ENCODE measurements around the gene TRAF3IP1. TPM values are rescaled to one million over a fixed set of nuclear protein-coding genes. Genes with fewer than 3 reads are reported as not detected.
"Not testable (repeated sequence)": the region's sequence is repeated elsewhere in the genome, so short reads cannot be mapped to it uniquely, and the experiment has no call there.

The TRAF3IP1 gene
- total RNA-seq: 3.5 TPM

DNA sequence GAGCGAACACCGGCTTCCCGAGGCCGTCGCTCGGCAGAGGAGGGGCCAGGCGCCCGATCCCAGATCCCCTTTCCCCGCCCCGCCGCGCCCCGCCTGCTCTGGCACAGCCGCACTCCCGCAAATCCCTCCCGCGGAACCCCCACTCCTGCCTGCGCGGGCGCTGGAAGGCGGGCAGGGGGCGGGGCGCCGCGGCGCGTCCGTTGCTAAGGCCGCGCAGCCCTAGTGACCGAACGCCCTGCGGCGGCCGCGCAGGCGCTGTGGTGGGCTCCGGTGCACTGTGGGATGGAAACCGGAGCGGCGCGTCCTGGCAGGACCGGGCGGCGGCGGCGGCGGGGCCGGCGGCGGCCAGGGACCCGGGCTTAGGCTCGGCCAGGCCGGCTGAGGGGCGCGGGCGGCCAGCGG, at the start of gene TRAF3IP1:
TRAF3IP1 (plus strand) TSS at position 273 of the 402 bp plus-strand sequence. CDS start 145 bp downstream, outside the sequence.
- Histone ChIP-seq H3K4me1 (ENCODE audit: insufficient read depth, low read length) (peaks cover 15% of the 10 kb centered on the region), H3K9me3 (ENCODE audit: low read depth, low read length) (no peaks in the 10 kb centered on the region), H3K4me3 (ENCODE audit: low read length) (peak within 1 kb of the TSS; percentile 50), H3K27me3 (ENCODE audit: insufficient read depth, low read length) (peaks cover 3% of the 10 kb centered on the region)

DNA sequence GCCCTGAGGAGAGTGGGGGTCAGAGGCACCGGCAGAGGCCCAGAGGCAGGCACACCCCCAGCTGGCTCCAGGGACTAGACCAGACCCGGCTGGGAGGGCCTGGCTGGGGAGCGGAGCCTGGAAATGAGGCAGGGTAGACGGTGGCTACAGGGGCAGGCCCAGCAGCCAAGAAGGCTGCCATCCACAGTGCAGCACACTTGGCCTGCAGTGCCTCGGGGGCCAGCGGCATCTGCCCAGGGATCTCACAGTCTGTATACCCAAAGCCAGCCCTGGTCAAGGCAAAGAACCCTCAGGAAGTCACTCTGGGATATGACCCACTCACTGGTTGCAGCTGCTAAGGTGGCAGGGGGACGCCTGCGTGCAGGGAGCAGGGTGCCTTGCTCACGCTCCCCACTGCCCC, 49.7 kb upstream of the TRAF3IP1 start:
- Histone ChIP-seq H3K4me3 (ENCODE audit: low read length) (no peak overlapping the region), H3K27me3 (ENCODE audit: insufficient read depth, low read length) (no peaks in the 10 kb centered on the region), H3K9me3 (ENCODE audit: low read depth, low read length) (no peaks in the 10 kb centered on the region), H3K4me1 (ENCODE audit: insufficient read depth, low read length) (peaks cover 16% of the 10 kb centered on the region)

DNA sequence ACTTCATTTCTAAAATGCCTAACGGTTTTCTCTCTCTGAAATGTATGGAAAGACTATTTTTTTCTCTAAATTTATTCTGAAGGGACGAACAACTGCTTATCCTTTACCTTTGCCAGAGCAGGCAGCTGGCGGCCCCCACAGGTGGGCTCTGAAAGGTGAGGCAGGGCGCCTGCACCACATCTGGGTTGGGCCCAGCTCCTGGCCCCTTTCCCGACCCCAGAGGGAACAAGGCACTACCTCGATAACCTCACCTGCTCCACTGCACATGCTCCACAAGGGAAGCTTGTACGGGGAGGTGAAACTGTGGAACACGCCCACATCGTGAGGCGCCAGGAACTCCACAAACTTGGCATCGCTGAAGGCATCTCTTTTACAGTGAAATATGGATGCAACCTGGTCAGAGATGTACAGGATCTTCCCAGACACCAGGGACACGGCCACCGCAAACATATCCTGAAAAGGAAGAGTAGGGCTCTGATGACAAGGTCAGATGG, 49.2 kb upstream of the TRAF3IP1 start:
- H3K27me3 ChIP-seq (ENCODE audit: insufficient read depth, low read length): no peaks in the 10 kb centered on the region
- H3K9me3 ChIP-seq (ENCODE audit: low read depth, low read length): no peaks in the 10 kb centered on the region
- peaks cover 16% of the 10 kb centered on the region for H3K4me1 ChIP-seq (ENCODE audit: insufficient read depth, low read length)
- no peak overlapping the region for H3K4me3 ChIP-seq (ENCODE audit: low read length)

- H3K27me3 ChIP-seq (ENCODE audit: insufficient read depth, low read length); H3K4me3 ChIP-seq (ENCODE audit: low read length); H3K9me3 ChIP-seq (ENCODE audit: low read depth, low read length): not testable (repeated sequence)
- H3K4me1 ChIP-seq (ENCODE audit: insufficient read depth, low read length): peaks cover 16% of the 10 kb centered on the region
Measured at GRCh38 chr2:238271686-238272085, 48.6 kb upstream of the TRAF3IP1 start.

- H3K27me3 ChIP-seq (ENCODE audit: insufficient read depth, low read length): no peaks in the 10 kb centered on the region
- peaks cover 16% of the 10 kb centered on the region for H3K4me1 ChIP-seq (ENCODE audit: insufficient read depth, low read length)
- H3K4me3 ChIP-seq (ENCODE audit: low read length): no peak overlapping the region
- no peaks in the 10 kb centered on the region for H3K9me3 ChIP-seq (ENCODE audit: low read depth, low read length)
Measured at GRCh38 chr2:238272156-238272555, 48.2 kb upstream of the TRAF3IP1 start.

- H3K27me3 ChIP-seq (ENCODE audit: insufficient read depth, low read length); H3K9me3 ChIP-seq (ENCODE audit: low read depth, low read length); H3K4me3 ChIP-seq (ENCODE audit: low read length): not testable (repeated sequence)
- H3K4me1 ChIP-seq (ENCODE audit: insufficient read depth, low read length): peaks cover 16% of the 10 kb centered on the region
Measured at GRCh38 chr2:238273433-238273832, 46.9 kb upstream of the TRAF3IP1 start.

DNA sequence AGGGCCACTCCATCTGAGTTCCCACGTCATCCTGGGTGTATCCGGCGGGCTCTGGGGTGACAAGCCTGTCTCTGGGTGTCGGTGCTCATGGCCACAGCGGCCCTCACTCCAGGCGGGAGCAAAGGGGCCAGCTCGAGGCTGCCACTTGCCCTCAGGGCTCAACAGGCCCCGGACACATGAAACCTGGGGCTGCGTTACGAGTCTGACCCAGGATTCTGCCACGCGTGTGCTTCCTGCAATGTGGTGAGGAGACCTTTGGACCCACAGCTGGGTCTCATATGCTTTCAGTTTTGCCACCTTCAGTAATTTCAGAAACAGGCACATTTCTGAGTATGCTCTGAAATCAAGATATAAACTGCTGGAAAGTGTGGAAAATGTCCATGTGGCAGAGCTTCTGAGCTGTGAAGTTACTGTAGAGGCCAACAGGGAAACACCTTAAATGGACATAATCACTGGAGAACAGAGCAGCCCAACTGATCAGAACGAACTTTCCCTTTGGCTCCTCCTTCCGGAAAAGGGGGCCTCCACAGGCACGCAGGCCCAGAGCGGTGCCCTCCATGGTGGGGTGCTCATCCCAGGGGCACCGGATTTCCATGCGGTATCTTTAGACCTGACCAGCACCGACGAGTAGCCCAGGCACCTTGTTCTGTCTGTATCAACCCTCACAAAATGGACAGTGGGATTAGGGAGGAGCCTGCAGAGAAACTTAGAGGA, 46.0 kb upstream of the TRAF3IP1 start:
- H3K4me1 ChIP-seq (ENCODE audit: insufficient read depth, low read length): peaks cover 16% of the 10 kb centered on the region
- H3K4me3 ChIP-seq (ENCODE audit: low read length): no peak overlapping the region
- H3K27me3 ChIP-seq (ENCODE audit: insufficient read depth, low read length): no peaks in the 10 kb centered on the region
- no peaks in the 10 kb centered on the region for H3K9me3 ChIP-seq (ENCODE audit: low read depth, low read length)

DNA sequence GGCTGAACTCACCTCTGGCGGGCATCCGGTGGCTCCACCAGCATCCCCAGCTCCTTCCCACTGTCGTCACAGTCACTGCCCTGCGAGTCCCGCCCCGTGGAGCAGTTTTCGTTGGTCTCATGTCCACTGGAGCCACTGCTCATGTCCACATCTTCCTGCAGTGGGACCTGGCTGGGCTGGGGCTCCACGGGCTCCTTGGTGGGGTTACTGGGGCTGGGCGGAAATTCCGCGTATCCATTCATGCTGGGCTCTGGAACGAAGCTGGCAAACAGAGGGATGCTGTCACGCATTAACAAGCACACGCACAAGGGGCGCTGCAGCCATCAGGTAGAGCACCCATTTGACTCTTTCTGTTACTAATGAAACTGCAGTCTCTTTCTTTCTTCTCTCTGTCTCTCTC, 42.6 kb upstream of the TRAF3IP1 start:
- no peak overlapping the region for H3K4me3 ChIP-seq (ENCODE audit: low read length)
- H3K4me1 ChIP-seq (ENCODE audit: insufficient read depth, low read length): peaks cover 15% of the 10 kb centered on the region
- no peaks in the 10 kb centered on the region for H3K27me3 ChIP-seq (ENCODE audit: insufficient read depth, low read length)
- H3K9me3 ChIP-seq (ENCODE audit: low read depth, low read length): no peaks in the 10 kb centered on the region

- H3K4me3 ChIP-seq (ENCODE audit: low read length): no peak overlapping the region
- no peaks in the 10 kb centered on the region for H3K9me3 ChIP-seq (ENCODE audit: low read depth, low read length)
- no peaks in the 10 kb centered on the region for H3K27me3 ChIP-seq (ENCODE audit: insufficient read depth, low read length)
- peaks cover 5% of the 10 kb centered on the region for H3K4me1 ChIP-seq (ENCODE audit: insufficient read depth, low read length)
Measured at GRCh38 chr2:238278626-238279323, 41.5 kb upstream of the TRAF3IP1 start.

DNA sequence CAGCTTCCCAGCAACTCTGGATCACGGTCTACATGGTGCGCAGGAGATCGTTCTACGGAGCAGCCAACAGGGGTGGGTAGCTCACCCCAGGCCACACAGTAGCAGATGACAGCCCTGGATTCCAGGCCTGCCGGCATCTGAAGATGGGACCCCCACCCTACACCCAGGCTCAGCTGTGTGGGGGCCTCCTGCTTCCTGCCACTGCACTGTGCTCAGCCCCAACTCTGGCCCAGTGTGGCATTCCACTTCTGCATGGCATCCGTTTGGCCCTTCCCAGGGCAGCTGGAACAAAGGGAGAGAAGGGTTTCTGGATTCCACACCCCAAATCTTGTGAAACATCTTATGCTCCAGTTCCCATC, 41.0 kb upstream of the TRAF3IP1 start:
- no peak overlapping the region for H3K4me3 ChIP-seq (ENCODE audit: low read length)
- no peaks in the 10 kb centered on the region for H3K4me1 ChIP-seq (ENCODE audit: insufficient read depth, low read length)
- no peaks in the 10 kb centered on the region for H3K27me3 ChIP-seq (ENCODE audit: insufficient read depth, low read length)
- H3K9me3 ChIP-seq (ENCODE audit: low read depth, low read length): no peaks in the 10 kb centered on the region

- Histone ChIP-seq H3K9me3 (ENCODE audit: low read depth, low read length) (no peaks in the 10 kb centered on the region), H3K4me3 (ENCODE audit: low read length) (no peak overlapping the region), H3K4me1 (ENCODE audit: insufficient read depth, low read length) (no peaks in the 10 kb centered on the region), H3K27me3 (ENCODE audit: insufficient read depth, low read length) (no peaks in the 10 kb centered on the region)
Measured at GRCh38 chr2:238280083-238280825, 40.1 kb upstream of the TRAF3IP1 start.

DNA sequence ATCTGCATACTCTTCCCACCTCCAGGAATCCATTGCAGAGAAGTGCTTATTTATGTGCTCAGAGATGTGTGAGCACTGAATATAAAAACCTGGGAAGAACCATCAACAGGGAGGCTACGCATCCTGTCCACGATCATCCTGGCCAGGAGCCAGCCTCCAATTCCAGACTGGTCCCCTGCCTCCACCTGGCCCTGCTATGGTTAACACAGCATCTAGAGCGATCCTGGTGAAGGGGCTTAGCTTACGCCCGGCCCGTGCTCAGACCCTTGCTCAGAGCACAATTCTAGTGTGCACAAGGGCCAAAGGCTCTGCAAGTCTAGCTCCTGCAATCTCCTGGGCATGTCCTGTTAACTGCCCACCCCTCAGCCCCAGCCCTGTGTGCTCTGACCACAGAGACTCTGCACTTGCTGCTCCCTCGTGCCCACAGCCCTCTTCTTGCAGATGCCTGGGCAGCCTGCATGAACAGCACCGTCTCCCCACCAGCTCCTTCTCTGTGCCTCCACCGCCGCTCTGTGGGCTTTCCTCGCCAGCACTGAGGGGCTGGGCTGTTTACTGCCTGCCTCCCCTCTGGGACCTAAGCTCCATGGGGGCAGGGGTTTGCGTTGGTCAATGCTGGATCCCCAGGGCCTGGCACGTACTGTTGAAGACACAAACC, 38.4 kb upstream of the TRAF3IP1 start:
- peaks cover 2% of the 10 kb centered on the region for H3K4me1 ChIP-seq (ENCODE audit: insufficient read depth, low read length)
- no peaks in the 10 kb centered on the region for H3K9me3 ChIP-seq (ENCODE audit: low read depth, low read length)
- no peak overlapping the region for H3K4me3 ChIP-seq (ENCODE audit: low read length)
- H3K27me3 ChIP-seq (ENCODE audit: insufficient read depth, low read length): no peaks in the 10 kb centered on the region

DNA sequence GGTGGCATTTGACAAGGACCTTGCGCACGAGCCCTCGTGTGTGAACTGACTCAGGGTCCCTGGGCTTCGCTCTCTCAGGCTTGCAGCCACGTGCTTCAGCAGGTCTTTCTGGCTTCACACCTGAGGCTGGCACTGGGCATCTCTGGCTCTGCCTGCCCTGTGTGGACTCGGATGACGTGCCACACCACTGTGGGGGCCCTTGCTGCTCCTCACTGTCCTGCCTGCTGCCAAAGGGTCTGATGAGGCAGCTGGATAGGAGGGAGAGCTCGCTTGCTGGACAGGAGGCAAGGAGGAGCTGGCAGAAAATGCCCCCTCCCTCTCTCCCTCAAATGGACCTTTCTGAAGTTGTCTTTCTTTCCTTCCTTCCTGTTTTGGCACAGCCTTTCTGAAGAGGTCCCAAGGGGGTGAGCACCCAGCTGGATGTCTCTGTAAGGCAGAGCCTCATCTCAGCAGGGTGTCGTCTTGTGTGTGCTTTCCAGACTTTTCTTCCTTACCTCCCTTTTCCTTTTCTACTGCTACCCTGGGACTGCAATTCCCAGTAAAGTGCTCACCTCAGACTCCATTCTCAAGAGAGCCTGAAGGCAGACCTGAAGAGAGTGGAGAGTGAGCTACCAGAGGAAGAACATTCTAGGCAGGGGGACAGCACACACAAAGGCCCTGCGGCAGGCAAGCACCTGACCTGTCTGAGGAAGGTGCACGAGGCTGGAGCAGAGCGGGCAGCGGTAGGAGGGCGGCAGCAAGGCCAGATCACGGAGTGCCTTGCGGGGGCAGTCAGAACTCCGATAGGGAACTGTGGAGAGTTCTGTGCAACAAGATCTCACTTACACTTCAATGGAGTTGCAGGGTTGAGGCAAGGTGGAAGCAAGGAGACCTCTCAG, 37.2 kb upstream of the TRAF3IP1 start:
- Histone ChIP-seq H3K27me3 (ENCODE audit: insufficient read depth, low read length) (no peaks in the 10 kb centered on the region), H3K4me1 (ENCODE audit: insufficient read depth, low read length) (peaks cover 14% of the 10 kb centered on the region), H3K4me3 (ENCODE audit: low read length) (no peak overlapping the region), H3K9me3 (ENCODE audit: low read depth, low read length) (no peaks in the 10 kb centered on the region)

DNA sequence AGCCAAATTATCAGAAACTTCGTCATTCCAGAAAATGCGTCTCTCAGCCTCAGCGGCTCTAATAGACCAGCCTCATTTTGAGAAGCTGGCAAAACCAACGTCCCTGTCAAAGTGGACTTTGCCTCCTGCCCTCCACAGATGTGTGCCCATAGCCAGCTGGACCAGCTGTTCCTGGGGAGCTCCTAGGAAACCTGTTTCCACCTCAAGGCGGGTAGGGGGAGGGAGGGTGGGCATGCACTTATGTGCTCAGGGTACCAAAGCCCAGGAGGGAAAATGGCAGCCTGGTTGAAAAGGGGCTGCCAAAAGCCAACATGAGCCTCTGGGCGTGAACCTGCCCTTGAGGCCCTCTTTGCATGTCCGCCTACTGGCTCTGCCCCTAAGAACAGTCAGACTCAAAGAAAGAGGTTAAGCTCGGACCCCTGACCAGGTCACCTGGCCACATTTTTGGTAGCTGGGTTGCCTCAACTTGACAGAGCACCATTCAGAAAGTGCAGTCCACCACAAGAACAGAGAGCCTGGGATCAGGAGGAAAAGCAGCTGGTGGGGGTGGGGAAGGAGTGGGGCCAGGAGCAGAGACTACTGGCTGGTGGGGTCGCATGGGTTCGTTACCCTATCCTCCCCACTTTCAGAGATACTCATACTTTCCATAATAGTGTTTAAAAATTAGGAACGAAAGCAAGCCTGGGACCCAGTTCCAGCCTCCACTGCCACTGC, 35.4 kb upstream of the TRAF3IP1 start:
- Histone ChIP-seq H3K4me3 (ENCODE audit: low read length) (no peak overlapping the region), H3K4me1 (ENCODE audit: insufficient read depth, low read length) (peaks cover 25% of the 10 kb centered on the region), H3K9me3 (ENCODE audit: low read depth, low read length) (no peaks in the 10 kb centered on the region), H3K27me3 (ENCODE audit: insufficient read depth, low read length) (no peaks in the 10 kb centered on the region)

Measured in mononuclear cell (primary cell).